ENCODE measurements around the gene LMNTD2.

GRCh38 chr11:607971-608659 lies 47.6 kb upstream of the LMNTD2 start:
- TF ChIP-seq POLR2AphosphoS5 (IDR thresholded peaks at IDR 0.05; ENCODE audit: borderline replicate concordance, low read depth, low read length): no peak
- TF ChIP-seq EZH2 (IDR thresholded peaks at IDR 0.05): no peak
- no peak for TF ChIP-seq FOXP2 (optimal IDR thresholded peaks at IDR 0.05; ENCODE audit: control extremely low read depth, extremely low read length, insufficient read depth)
